Fibroblast of lung (primary cell): Measurements from ENCODE around the gene CALCOCO2. TPM values are rescaled to one million over a fixed set of nuclear protein-coding genes. Genes with fewer than 3 reads are reported as not detected.
A peak's percentile ranks its signal among the peaks of the same experiment; 100 is the strongest.

Experiments
- DNase-seq, 2 donors: peaks; one replicate each; pipeline versions ENCODE4 v3.0.0 to v3.0.0-alpha.2; 2010; ENCODE audit warnings: low read depth in 2 of 2
- H2AFZ ChIP-seq: 2 replicates; pipeline ENCODE4 v1.5.1; 2012; ENCODE audit warnings: low read length, control low read depth, inconsistent platforms
- H3K27ac ChIP-seq: 2 replicates; pipeline ENCODE4 v1.5.1; 2011; ENCODE audit warnings: low read length, control low read depth; ENCODE audit not compliant: insufficient read depth
- H3K27me3 ChIP-seq: 2 replicates; pipeline ENCODE4 v1.5.1; 2011; ENCODE audit warnings: mild to moderate bottlenecking, low read length; ENCODE audit not compliant: control insufficient read depth, insufficient read depth
- H3K36me3 ChIP-seq: 2 replicates; pipeline ENCODE4 v1.5.1; 2011; ENCODE audit warnings: low read length; ENCODE audit not compliant: control insufficient read depth, insufficient read depth
- H3K4me1 ChIP-seq: 2 replicates; pipeline ENCODE4 v1.5.1; 2011; ENCODE audit warnings: low read length; ENCODE audit not compliant: control insufficient read depth, insufficient read depth; ENCODE audit errors: extremely low read depth
- H3K4me2 ChIP-seq: 2 replicates; pipeline ENCODE4 v1.5.1; 2011; ENCODE audit warnings: low read length, control low read depth; ENCODE audit not compliant: insufficient read depth; ENCODE audit errors: extremely low read depth
- H3K4me3 ChIP-seq, 4 experiments: fragments of 200-600 bp in 1 of 4; sonication (generic) in 1 of 4; replicated peaks in 1 of 4; 2 replicates each; pipeline ENCODE4 v1.5.1; 2011 to 2016; ENCODE audit warnings: low read length in 4 of 4, low read depth in 3 of 4, mild to moderate bottlenecking in 3 of 4, control low read depth in 2 of 4, inconsistent platforms in 1 of 4, mixed read lengths in 1 of 4; ENCODE audit not compliant: insufficient read depth in 1 of 4; ENCODE audit errors: control extremely low read depth in 1 of 4
- H3K79me2 ChIP-seq: 2 replicates; pipeline ENCODE4 v1.5.1; 2012; ENCODE audit warnings: mild to moderate bottlenecking, low read length, inconsistent platforms; ENCODE audit not compliant: control insufficient read depth, insufficient read depth
- H3K9ac ChIP-seq: 2 replicates; pipeline ENCODE4 v1.5.1; 2011; ENCODE audit warnings: mild to moderate bottlenecking, low read length, control low read depth; ENCODE audit not compliant: insufficient read depth
- H3K9me3 ChIP-seq: 2 replicates; pipeline ENCODE4 v1.5.1; 2012; ENCODE audit warnings: low read depth, low read length; ENCODE audit not compliant: control insufficient read depth, insufficient read depth
- H4K20me1 ChIP-seq: 2 replicates; pipeline ENCODE4 v1.5.1; 2011; ENCODE audit warnings: low read length; ENCODE audit not compliant: control insufficient read depth, insufficient read depth; ENCODE audit errors: extremely low read depth
- CTCF ChIP-seq, 2 donors: IDR thresholded peaks in 1 of 2; conservative IDR thresholded peaks in 1 of 2; 1 replicate in 1 of 2; 2 replicates in 1 of 2; pipeline ENCODE4 v1.5.1; 2011 to 2012; ENCODE audit warnings: low read length in 2 of 2, control low read depth in 1 of 2, inconsistent platforms in 1 of 2, low read depth in 1 of 2, mild to moderate bottlenecking in 1 of 2
- EZH2 ChIP-seq: IDR thresholded peaks from 2 replicates; pipeline ENCODE4 v1.5.1; 2012; ENCODE audit warnings: low read length, control low read depth, mild to moderate bottlenecking; ENCODE audit errors: missing control alignments
- polyA plus RNA-seq, 2 donors: library from polyadenylated mRNA; depleted of rRNA in 1 of 2; stranded (reverse) in 1 of 2; unstranded in 1 of 2; fragments of >200 nt; gene quantifications; 2 replicates each; pipeline ENCODE4 v1.2.1, GENCODE V29; 2011 to 2012; ENCODE audit warnings: missing spikeins in 1 of 2
- total RNA-seq: library from RNA; depleted of rRNA; stranded (reverse); fragments of >200 nt; gene quantifications from 2 replicates; pipeline ENCODE4 v1.2.1, GENCODE V29; 2014

The CALCOCO2 gene
- total and polyA plus RNA-seq, 2 donors (not counting 1 experiment from before 2014, with no cell fraction given): 65.1 to 164 TPM

- Histone ChIP-seq H4K20me1 (no peaks in the 10 kb centered on the region), H3K27ac (no peak overlapping the region), H3K4me3 (peak overlapping the region in 2 of 4 experiments; percentile 25 to 46), H3K9me3 (no peaks in the 10 kb centered on the region), H3K79me2 (no peaks in the 10 kb centered on the region), H3K4me2 (peak overlapping the region; percentile 62), H3K4me1 (no peaks in the 10 kb centered on the region), H2AFZ (no peak overlapping the region), H3K9ac (no peak overlapping the region), H3K36me3 (no peaks in the 10 kb centered on the region), H3K27me3 (peaks cover 20% of the 10 kb centered on the region)
- no peak for DNase-seq
- TF ChIP-seq EZH2 (no peak), CTCF (conservative IDR thresholded peaks at IDR 0.05 in 1 of 2, IDR thresholded peaks at IDR 0.05 in 1 of 2; ENCODE audit: low read depth in 1 of 2, low read length in 2 of 2) (no peak)
Measured at GRCh38 chr17:48816438-48816773, 14.4 kb upstream of the CALCOCO2 start.

GRCh38 chr17:48816774-48817590, 13.9 kb upstream of the CALCOCO2 start, which contains the start of gene TTLL6:
TSS of gene TTLL6 (minus strand) at chr17:48817229. CDS start at chr17:48817072, 157 bp downstream.
- H3K4me2 ChIP-seq: peak within 1 kb of the TSS; percentile 62
- DNase-seq: peak; percentile 66 to 81
- H2AFZ ChIP-seq: no peak within 1 kb of the TSS
- H3K27ac ChIP-seq: no peak within 1 kb of the TSS
- H4K20me1 ChIP-seq: no peaks in the 10 kb centered on the region
- H3K27me3 ChIP-seq: peaks cover 20% of the 10 kb centered on the region
- no peak within 1 kb of the TSS for H3K9ac ChIP-seq
- H3K4me3 ChIP-seq: peak within 1 kb of the TSS; percentile 12 to 62 (median 38)
- no peaks in the 10 kb centered on the region for H3K36me3 ChIP-seq
- peak; percentile 44 for TF ChIP-seq EZH2
- TF ChIP-seq CTCF (conservative IDR thresholded peaks at IDR 0.05 in 1 of 2, IDR thresholded peaks at IDR 0.05 in 1 of 2; ENCODE audit: low read depth in 1 of 2, low read length in 2 of 2): no peak
- no peaks in the 10 kb centered on the region for H3K9me3 ChIP-seq
- H3K79me2 ChIP-seq: no peaks in the 10 kb centered on the region
- no peaks in the 10 kb centered on the region for H3K4me1 ChIP-seq

GRCh38 chr17:48818361-48818841, 12.4 kb upstream of the CALCOCO2 start:
- Histone ChIP-seq H3K9me3 (no peaks in the 10 kb centered on the region), H3K4me3 (no peak overlapping the region), H3K4me2 (no peak overlapping the region), H4K20me1 (no peaks in the 10 kb centered on the region), H3K27ac (no peak overlapping the region), H3K4me1 (no peaks in the 10 kb centered on the region), H3K36me3 (no peaks in the 10 kb centered on the region), H3K79me2 (no peaks in the 10 kb centered on the region), H2AFZ (no peak overlapping the region), H3K9ac (no peak overlapping the region), H3K27me3 (peaks cover 15% of the 10 kb centered on the region)
- DNase-seq: no peak
- TF ChIP-seq CTCF (conservative IDR thresholded peaks at IDR 0.05 in 1 of 2, IDR thresholded peaks at IDR 0.05 in 1 of 2; ENCODE audit: low read depth in 1 of 2, low read length in 2 of 2) (no peak), EZH2 (no peak)
